Endothelial cell (in vitro differentiated cells): ENCODE data around the gene NAGLU. TPM values are rescaled to one million over a fixed set of nuclear protein-coding genes. Genes with fewer than 3 reads are reported as not detected.

ENCODE experiments used
- DNase-seq: peaks from one replicate; pipeline ENCODE4 v3.0.0; 2021; ENCODE audit warnings: low spot score
- H3K27ac Mint-ChIP-seq: one replicate; pipeline ENCODE4 v1.8.0; 2021; ENCODE audit warnings: mixed read lengths, inconsistent platforms; ENCODE audit not compliant: unreplicated experiment
- H3K27me3 Mint-ChIP-seq: one replicate; pipeline ENCODE4 v1.8.0; 2021; ENCODE audit warnings: mild to moderate bottlenecking, moderate library complexity, mixed read lengths, inconsistent platforms; ENCODE audit not compliant: unreplicated experiment
- H3K36me3 Mint-ChIP-seq: one replicate; pipeline ENCODE4 v1.8.0; 2021; ENCODE audit warnings: mild to moderate bottlenecking, low read depth, mixed read lengths, inconsistent platforms; ENCODE audit not compliant: unreplicated experiment
- H3K4me1 Mint-ChIP-seq: one replicate; pipeline ENCODE4 v1.8.0; 2021; ENCODE audit warnings: mild to moderate bottlenecking, mixed read lengths, inconsistent platforms; ENCODE audit not compliant: unreplicated experiment
- H3K4me3 Mint-ChIP-seq: one replicate; pipeline ENCODE4 v1.8.0; 2021; ENCODE audit warnings: mild to moderate bottlenecking, mixed read lengths, inconsistent platforms; ENCODE audit not compliant: unreplicated experiment
- H3K9me3 Mint-ChIP-seq: one replicate; pipeline ENCODE4 v1.8.0; 2021; ENCODE audit warnings: mixed read lengths, inconsistent platforms; ENCODE audit not compliant: unreplicated experiment
- CTCF ChIP-seq: fragments of 200-600 bp; sonication (generic); IDR thresholded peaks from one replicate; pipeline ENCODE4 v1.5.0; 2021; ENCODE audit warnings: antibody characterized with exemption; ENCODE audit not compliant: unreplicated experiment
- total RNA-seq: library from RNA; stranded (reverse); fragmentation: NEBNext Ultra II Directional; extraction: Animal tissue kit (Norgen Biotek cat#: 25700); gene quantifications from one replicate; pipeline ENCODE4 v1.2.1, GENCODE V29; 2021; ENCODE audit not compliant: unreplicated experiment

Gene NAGLU
- total RNA-seq, 1 donor from 2014 or later, result 24.2 TPM

- H3K36me3 Mint-ChIP-seq, result peaks cover 42% of the 10 kb centered on the region
- no peak overlapping the region for H3K4me3 Mint-ChIP-seq
- H3K27me3 Mint-ChIP-seq, result peaks cover 16% of the 10 kb centered on the region
- no peaks in the 10 kb centered on the region for H3K9me3 Mint-ChIP-seq
- peak overlapping the region; percentile 67 for H3K27ac Mint-ChIP-seq
- DNase-seq, result no peak
- no peak for TF ChIP-seq CTCF
- H3K4me1 Mint-ChIP-seq, result peaks cover 42% of the 10 kb centered on the region
These were observed 21.2 kb upstream of the NAGLU start for GRCh38 chr17:42514867-42515266.

GRCh38 chr17:42517516-42517915 lies 18.5 kb upstream of the NAGLU start:
- TF ChIP-seq CTCF, result peak; percentile 94
- Mint-ChIP-seq H3K9me3 (no peaks in the 10 kb centered on the region), H3K27me3 (peaks cover 14% of the 10 kb centered on the region), H3K36me3 (peaks cover 36% of the 10 kb centered on the region), H3K4me1 (peaks cover 65% of the 10 kb centered on the region), H3K27ac (peak overlapping the region; percentile 99), H3K4me3 (peak overlapping the region; percentile 60)
- DNase-seq, result peak; percentile 85

GRCh38 chr17:42518046-42518754 lies 17.8 kb upstream of the NAGLU start:
- Mint-ChIP-seq H3K4me1 (peaks cover 67% of the 10 kb centered on the region), H3K36me3 (peaks cover 35% of the 10 kb centered on the region), H3K27me3 (peaks cover 14% of the 10 kb centered on the region), H3K27ac (peak overlapping the region; percentile 99), H3K9me3 (no peaks in the 10 kb centered on the region), H3K4me3 (peak overlapping the region; percentile 60)
- DNase-seq, result no peak
- no peak for TF ChIP-seq CTCF

- peaks cover 69% of the 10 kb centered on the region for H3K4me1 Mint-ChIP-seq
- H3K36me3 Mint-ChIP-seq, result peaks cover 34% of the 10 kb centered on the region
- H3K27ac Mint-ChIP-seq, result peak overlapping the region; percentile 99
- H3K9me3 Mint-ChIP-seq, result no peaks in the 10 kb centered on the region
- peaks cover 14% of the 10 kb centered on the region for H3K27me3 Mint-ChIP-seq
- no peak for DNase-seq
- H3K4me3 Mint-ChIP-seq, result peak overlapping the region; percentile 73
- TF ChIP-seq CTCF, result no peak
These were observed 17.1 kb upstream of the NAGLU start for GRCh38 chr17:42518755-42519545.
